ENCODE measurements around the gene DMAC1. TPM values are rescaled to one million over a fixed set of nuclear protein-coding genes. Genes with fewer than 3 reads are reported as not detected.

DMAC1 gene
- total RNA-seq, 2 experiments from 2014 or later = 9.5 to 9.9 TPM

DNA sequence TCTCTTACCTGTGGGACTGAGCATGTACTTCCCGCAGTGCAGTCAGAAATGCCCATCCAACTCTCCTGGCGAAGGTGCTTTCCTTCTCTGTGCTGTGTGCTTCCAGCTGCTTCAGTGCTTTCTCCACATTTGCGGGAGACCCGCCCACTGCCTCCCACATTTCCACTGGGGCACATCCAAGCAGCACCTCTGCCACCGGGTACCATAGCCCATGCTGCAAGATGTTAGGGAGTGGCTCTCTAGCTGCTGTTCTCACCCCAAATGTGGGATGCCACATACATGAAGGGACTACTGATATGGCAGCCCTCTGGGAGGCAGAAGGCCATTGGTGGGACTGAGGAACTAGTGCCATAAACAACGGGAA, 8.8 kb downstream of the DMAC1 start:
- Histone ChIP-seq H3K9me3 (ENCODE audit: control insufficient read depth in 1 of 2, insufficient read depth in 1 of 2, low read length in 2 of 2) (no peaks in the 10 kb centered on the region), H3K27me3 (ENCODE audit: control insufficient read depth in 1 of 2, insufficient read depth in 2 of 2, low read length in 2 of 2) (no peaks in the 10 kb centered on the region), H3K27ac (ENCODE audit: low read depth in 1 of 2, low read length in 2 of 2) (no peak overlapping the region), H3K4me1 (ENCODE audit: insufficient read depth, low read length) (peaks cover 5% of the 10 kb centered on the region), H3K36me3 (ENCODE audit: insufficient read depth, low read length) (peaks cover 34% of the 10 kb centered on the region), H3K4me3 (ENCODE audit: low read length) (no peak overlapping the region)
- H3K36me3 Mint-ChIP-seq (ENCODE audit: low read depth) = peaks cover 53% of the 10 kb centered on the region
- ATAC-seq (ENCODE audit: poor library complexity) = no peak
- H3K4me1 Mint-ChIP-seq (ENCODE audit: low read depth) = peaks cover 26% of the 10 kb centered on the region
- H3K27ac Mint-ChIP-seq = no peak overlapping the region
- ChIA-PET CTCF (no interaction called here), POLR2A (no interaction called here)
- no peak for DNase-seq
- intact Hi-C loops (cut with DNase I, micrococcal nuclease) = no loop called here
- TF ChIP-seq CTCF (IDR thresholded peaks at IDR 0.05) = no peak
- H3K9me3 Mint-ChIP-seq = no peaks in the 10 kb centered on the region
- no peaks in the 10 kb centered on the region for H3K27me3 Mint-ChIP-seq
- H3K4me3 Mint-ChIP-seq = no peak overlapping the region

- H3K36me3 ChIP-seq (ENCODE audit: insufficient read depth, low read length) = peaks cover 29% of the 10 kb centered on the region
- Mint-ChIP-seq H3K27me3 (no peaks in the 10 kb centered on the region), H3K4me3 (no peak overlapping the region), H3K9me3 (no peaks in the 10 kb centered on the region), H3K27ac (no peak overlapping the region), H3K4me1 (ENCODE audit: low read depth) (peaks cover 22% of the 10 kb centered on the region), H3K36me3 (ENCODE audit: low read depth) (peaks cover 47% of the 10 kb centered on the region)
- no peak overlapping the region for H3K27ac ChIP-seq (ENCODE audit: low read depth in 1 of 2, low read length in 2 of 2)
- TF ChIP-seq CTCF (IDR thresholded peaks at IDR 0.05) = no peak
- no peaks in the 10 kb centered on the region for H3K27me3 ChIP-seq (ENCODE audit: control insufficient read depth in 1 of 2, insufficient read depth in 2 of 2, low read length in 2 of 2)
- ATAC-seq (ENCODE audit: poor library complexity) = no peak
- POLR2A ChIA-PET = no interaction called here
- H3K4me1 ChIP-seq (ENCODE audit: insufficient read depth, low read length) = peaks cover 5% of the 10 kb centered on the region
- DNase-seq = no peak
- CTCF ChIA-PET = no interaction called here
- intact Hi-C loops (cut with DNase I, micrococcal nuclease) = no loop called here
- no peaks in the 10 kb centered on the region for H3K9me3 ChIP-seq (ENCODE audit: control insufficient read depth in 1 of 2, insufficient read depth in 1 of 2, low read length in 2 of 2)
- H3K4me3 ChIP-seq (ENCODE audit: low read length) = no peak overlapping the region
Observed at GRCh38 chr9:7790022-7790818, 9.4 kb downstream of the DMAC1 start.

GRCh38 chr9:7788772-7789171, 10.8 kb downstream of the DMAC1 start:
- Histone ChIP-seq H3K4me3 (ENCODE audit: low read length) (no peak overlapping the region), H3K36me3 (ENCODE audit: insufficient read depth, low read length) (peaks cover 15% of the 10 kb centered on the region), H3K27me3 (ENCODE audit: control insufficient read depth in 1 of 2, insufficient read depth in 2 of 2, low read length in 2 of 2) (no peaks in the 10 kb centered on the region), H3K27ac (ENCODE audit: low read depth in 1 of 2, low read length in 2 of 2) (no peak overlapping the region), H3K9me3 (ENCODE audit: control insufficient read depth in 1 of 2, insufficient read depth in 1 of 2, low read length in 2 of 2) (no peaks in the 10 kb centered on the region), H3K4me1 (ENCODE audit: insufficient read depth, low read length) (peaks cover 3% of the 10 kb centered on the region)
- CTCF ChIA-PET = no interaction called here
- Mint-ChIP-seq H3K27me3 (no peaks in the 10 kb centered on the region), H3K9me3 (no peaks in the 10 kb centered on the region), H3K36me3 (ENCODE audit: low read depth) (peaks cover 34% of the 10 kb centered on the region), H3K27ac (no peak overlapping the region), H3K4me3 (no peak overlapping the region), H3K4me1 (ENCODE audit: low read depth) (peaks cover 16% of the 10 kb centered on the region)
- POLR2A ChIA-PET = no interaction called here
- no peak for DNase-seq
- ATAC-seq (ENCODE audit: poor library complexity) = no peak
- TF ChIP-seq CTCF (IDR thresholded peaks at IDR 0.05) = no peak
- intact Hi-C loops (cut with DNase I, micrococcal nuclease) = no loop called here

All from CD4-positive, alpha-beta T cell (primary cell).